HL-60/S4 treated with phorbol 12-myristate 13-acetate at 8.2 ng/mL for 4 days and 3 days (cell line): ENCODE measurements around the gene NXPE3.

Source experiments
- in situ Hi-C: fragments of 300-500 bp; cut with MboI; formaldehyde crosslinking; loops from 2 replicates; pipeline ENCODE4 v1.15.0; 2022; ENCODE audit warnings: low sequenced_read_pairs

Gene NXPE3

GRCh38 chr3:101801174-101801573 is 22.2 kb downstream of the NXPE3 start:
- in situ Hi-C loops: loop anchor here (25.0 kb wide), 1 partner anchor 436 kb away; no protein-coding TSS in a partner anchor

GRCh38 chr3:101802179-101802578 is 23.2 kb downstream of the NXPE3 start:
- in situ Hi-C loops: loop anchor here (25.0 kb wide), 1 partner anchor 435 kb away; no protein-coding TSS in a partner anchor

- in situ Hi-C loops: loop anchor here (25.0 kb wide), 1 partner anchor 434 kb away; no protein-coding TSS in a partner anchor
These were observed 24.3 kb downstream of the NXPE3 start for GRCh38 chr3:101803173-101803782.

GRCh38 chr3:101803939-101804338 is 24.9 kb downstream of the NXPE3 start:
- in situ Hi-C loops: loop anchor here (25.0 kb wide), 1 partner anchor 433 kb away; no protein-coding TSS in a partner anchor

- in situ Hi-C loops: loop anchor here (25.0 kb wide), 1 partner anchor 431 kb away; no protein-coding TSS in a partner anchor
These were observed 27.5 kb downstream of the NXPE3 start for GRCh38 chr3:101806491-101806890.

GRCh38 chr3:101807888-101808287 is 28.9 kb downstream of the NXPE3 start:
- in situ Hi-C loops: loop anchor here (25.0 kb wide), 1 partner anchor 429 kb away; no protein-coding TSS in a partner anchor

- in situ Hi-C loops: loop anchor here (25.0 kb wide), 1 partner anchor 428 kb away; no protein-coding TSS in a partner anchor
These were observed 30.4 kb downstream of the NXPE3 start for GRCh38 chr3:101809178-101810021.

GRCh38 chr3:101810022-101810418 is 31.0 kb downstream of the NXPE3 start:
- in situ Hi-C loops: loop anchor here (25.0 kb wide), 1 partner anchor 427 kb away; no protein-coding TSS in a partner anchor

GRCh38 chr3:101811875-101812274 is 32.9 kb downstream of the NXPE3 start:
- in situ Hi-C loops: loop anchor here (25.0 kb wide), 1 partner anchor 425 kb away; no protein-coding TSS in a partner anchor

- in situ Hi-C loops: loop anchor here (25.0 kb wide), 1 partner anchor 424 kb away; no protein-coding TSS in a partner anchor
These were observed 33.9 kb downstream of the NXPE3 start for GRCh38 chr3:101812895-101813294.

- in situ Hi-C loops: loop anchor here (25.0 kb wide), 1 partner anchor 423 kb away; no protein-coding TSS in a partner anchor
These were observed 34.9 kb downstream of the NXPE3 start for GRCh38 chr3:101813817-101814440.

- in situ Hi-C loops: loop anchor here (25.0 kb wide), 1 partner anchor 422 kb away; no protein-coding TSS in a partner anchor
These were observed 35.8 kb downstream of the NXPE3 start for GRCh38 chr3:101814835-101815234.

GRCh38 chr3:101816215-101817149 is 37.5 kb downstream of the NXPE3 start:
- in situ Hi-C loops: loop anchor here (25.0 kb wide), 1 partner anchor 421 kb away; no protein-coding TSS in a partner anchor

- in situ Hi-C loops: loop anchor here (25.0 kb wide), 1 partner anchor 419 kb away; no protein-coding TSS in a partner anchor
These were observed 39.0 kb downstream of the NXPE3 start for GRCh38 chr3:101817992-101818391.

GRCh38 chr3:101819649-101820206 is 40.7 kb downstream of the NXPE3 start:
- in situ Hi-C loops: loop anchor here (25.0 kb wide), 1 partner anchor 418 kb away; no protein-coding TSS in a partner anchor

GRCh38 chr3:101821503-101821902 is 42.5 kb downstream of the NXPE3 start:
- in situ Hi-C loops: loop anchor here (25.0 kb wide), 1 partner anchor 416 kb away; no protein-coding TSS in a partner anchor

- in situ Hi-C loops: loop anchor here (25.0 kb wide), 1 partner anchor 414 kb away; no protein-coding TSS in a partner anchor
These were observed 44.5 kb downstream of the NXPE3 start for GRCh38 chr3:101823525-101823924.

GRCh38 chr3:101824702-101825101 is 45.7 kb downstream of the NXPE3 start:
- in situ Hi-C loops: loop anchor here (25.0 kb wide), 1 partner anchor 413 kb away; no protein-coding TSS in a partner anchor

GRCh38 chr3:101825904-101826445 is 47.0 kb downstream of the NXPE3 start:
- in situ Hi-C loops: no loop called here
